GM23248 (cell line): Measurements from ENCODE around the gene HOMEZ. TPM values are rescaled to one million over a fixed set of nuclear protein-coding genes. Genes with fewer than 3 reads are reported as not detected.
"Not testable (repeated sequence)": the region's sequence is repeated elsewhere in the genome, so short reads cannot be mapped to it uniquely, and the experiment has no call there.

Experiments
- DNase-seq: peaks from one replicate; pipeline ENCODE4 v3.0.0-alpha.2; 2015
- H2AFZ ChIP-seq: fragments of 200-600 bp; sonication (generic); 2 replicates; pipeline ENCODE4 v1.6.1; 2016; ENCODE audit warnings: antibody characterized with exemption
- H3F3A ChIP-seq: fragments of 200-600 bp; sonication (generic); 2 replicates; pipeline ENCODE4 v1.6.1; 2016; ENCODE audit warnings: mild to moderate bottlenecking, antibody characterized with exemption, mixed run types; ENCODE audit not compliant: insufficient read depth
- H3K27ac ChIP-seq: fragments of 200-600 bp; sonication (generic); 2 replicates; pipeline ENCODE4 v1.5.1; 2016; ENCODE audit warnings: mild to moderate bottlenecking
- H3K27me3 ChIP-seq: fragments of 200-600 bp; sonication (generic); replicated peaks from 2 replicates; pipeline ENCODE4 v1.6.1; 2016; ENCODE audit warnings: mild to moderate bottlenecking; ENCODE audit not compliant: insufficient read depth
- H3K36me3 ChIP-seq: fragments of 200-600 bp; sonication (generic); 2 replicates; pipeline ENCODE4 v1.6.1; 2016; ENCODE audit warnings: low read depth, mild to moderate bottlenecking
- H3K4me1 ChIP-seq: fragments of 200-600 bp; sonication (generic); 2 replicates; pipeline ENCODE4 v1.6.1; 2016; ENCODE audit warnings: mild to moderate bottlenecking; ENCODE audit not compliant: insufficient read depth
- H3K4me2 ChIP-seq: fragments of 200-600 bp; sonication (generic); one replicate; pipeline ENCODE4 v1.6.1; 2016; ENCODE audit warnings: mild to moderate bottlenecking; ENCODE audit not compliant: unreplicated experiment
- H3K4me3 ChIP-seq: fragments of 200-600 bp; sonication (generic); 2 replicates; pipeline ENCODE4 v1.5.1; 2016; ENCODE audit warnings: mild to moderate bottlenecking
- H3K79me2 ChIP-seq: fragments of 200-600 bp; sonication (generic); 2 replicates; pipeline ENCODE4 v1.6.1; 2016; ENCODE audit warnings: mild to moderate bottlenecking; ENCODE audit not compliant: insufficient read depth
- H3K9ac ChIP-seq: fragments of 200-600 bp; sonication (generic); 2 replicates; pipeline ENCODE4 v1.6.1; 2016; ENCODE audit warnings: mild to moderate bottlenecking
- H3K9me2 ChIP-seq: fragments of 200-600 bp; sonication (generic); 2 replicates; pipeline ENCODE4 v1.6.1; 2016; ENCODE audit warnings: mixed run types, mild to moderate bottlenecking, moderate library complexity; ENCODE audit not compliant: insufficient read depth
- H3K9me3 ChIP-seq: fragments of 200-600 bp; sonication (generic); one replicate; pipeline ENCODE4 v1.6.1; 2017; ENCODE audit warnings: low read depth
- H4K20me1 ChIP-seq: fragments of 200-600 bp; sonication (generic); 2 replicates; pipeline ENCODE4 v1.6.0; 2016; ENCODE audit not compliant: insufficient read depth
- EZH2 ChIP-seq: fragments of 200-600 bp; sonication (generic); IDR thresholded peaks from 2 replicates; pipeline ENCODE4 v1.6.1; 2018; ENCODE audit warnings: antibody characterized with exemption, mild to moderate bottlenecking; ENCODE audit not compliant: insufficient read depth, poor library complexity, severe bottlenecking
- EZH2phosphoT487 ChIP-seq: fragments of 200-600 bp; sonication (generic); IDR thresholded peaks from 2 replicates; pipeline ENCODE4 v1.6.1; 2018; ENCODE audit warnings: antibody characterized with exemption, moderate library complexity, mild to moderate bottlenecking, low read depth; ENCODE audit not compliant: insufficient read depth
- WGBS, 2 experiments: methylation state at CpG; one replicate each; pipeline ENCODE4 v1.1.6; 2015 to 2017; ENCODE audit warnings: low lambda C conversion rate in 2 of 2, low coverage in 1 of 2; ENCODE audit errors: missing lambda C conversion rate in 2 of 2; 5-methylcytosine and 5-hydroxymethylcytosine counted together
- in situ Hi-C: fragments of 300-500 bp; cut with MboI; formaldehyde crosslinking; loops from 2 replicates; pipeline ENCODE4 v1.15.0; 2020
- polyA plus RNA-seq: library from polyadenylated mRNA; unstranded; fragments of >200 nt; fragmentation: Nextera tagmentation; extraction: Ambion mirVana; gene quantifications from 2 replicates; pipeline ENCODE4 v1.2.1, GENCODE V29; 2016
- small RNA-seq: library from RNA; depleted of rRNA; stranded (forward); fragments of <200 nt; gene quantifications from one replicate; pipeline ENCODE3, GENCODE V24; 2014; ENCODE audit warnings: low read depth, low replicate concordance
- total RNA-seq: library from RNA; depleted of rRNA; stranded (reverse); fragments of >200 nt; shearing (Covaris generic); gene quantifications from 2 replicates; pipeline ENCODE4 v1.2.3, GENCODE V29; 2014; rRNA removed

HOMEZ gene
- total and polyA plus RNA-seq, 2 experiments from 2014 or later: 5.8 to 7.6 TPM

DNA sequence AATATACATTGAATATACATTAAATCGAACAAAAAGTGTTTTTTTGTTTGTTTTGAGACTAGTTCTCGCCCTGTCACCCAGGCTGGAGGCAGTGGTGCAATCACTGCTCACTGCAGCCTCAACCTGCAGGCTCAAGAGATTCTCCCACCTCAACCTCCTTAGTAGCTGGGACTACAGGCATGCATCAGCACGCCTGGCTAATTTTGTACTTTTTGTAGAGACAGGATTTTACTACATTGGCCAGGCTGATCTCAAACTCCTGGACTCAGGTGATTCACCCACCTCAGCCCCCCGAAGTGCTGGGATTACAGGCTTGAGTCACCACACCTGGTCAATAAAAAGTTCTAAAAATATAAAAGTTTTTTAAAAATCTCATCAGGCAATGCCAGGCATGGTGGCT, 58.4 kb downstream of the HOMEZ start:
- Histone ChIP-seq H3K9me2 (no peaks in the 10 kb centered on the region), H3K4me3 (no peak overlapping the region), H3K79me2 (no peaks in the 10 kb centered on the region), H3K4me2 (no peak overlapping the region), H3K9ac (no peak overlapping the region), H3K9me3 (no peaks in the 10 kb centered on the region), H3K27ac (no peak overlapping the region), H2AFZ (no peak overlapping the region), H3K4me1 (no peaks in the 10 kb centered on the region), H3K27me3 (peaks cover 4% of the 10 kb centered on the region; the same call in 1 of the 2 replicates), H3F3A (no peaks in the 10 kb centered on the region), H4K20me1 (no peaks in the 10 kb centered on the region), H3K36me3 (no peaks in the 10 kb centered on the region)
- TF ChIP-seq EZH2phosphoT487 (no peak), EZH2 (no peak)
- no peak for DNase-seq
- in situ Hi-C loops: no loop called here
- 37 to 43% methylated on average over 4 of the region's 4 CpGs for WGBS, 2 experiments

DNA sequence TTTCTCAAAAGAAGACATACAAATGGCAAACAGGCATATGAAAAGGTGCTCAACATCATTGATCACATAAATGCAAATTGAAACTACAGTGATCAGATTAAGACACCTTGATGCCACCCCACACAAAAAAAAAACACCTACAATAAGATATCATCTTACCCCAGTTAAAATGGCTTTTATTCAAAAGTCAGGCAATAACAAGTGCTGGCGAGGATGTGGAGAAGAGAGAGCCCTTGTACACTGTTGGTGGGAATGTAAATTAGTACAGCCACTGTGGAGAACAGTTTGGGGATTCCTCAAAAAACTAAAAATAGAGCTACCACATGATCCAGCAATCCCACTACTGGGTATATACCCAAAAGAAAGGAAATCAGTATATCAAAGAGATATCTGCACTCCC, 61.0 kb downstream of the HOMEZ start:
- H4K20me1 ChIP-seq, H2AFZ ChIP-seq, H3K4me1 ChIP-seq, in situ Hi-C loops, H3F3A ChIP-seq, H3K4me3 ChIP-seq, H3K79me2 ChIP-seq, H3K9me3 ChIP-seq, H3K4me2 ChIP-seq, H3K9ac ChIP-seq, H3K9me2 ChIP-seq, H3K27ac ChIP-seq, DNase-seq, H3K36me3 ChIP-seq: not testable (repeated sequence)
- peaks cover 18% of the 10 kb centered on the region for H3K27me3 ChIP-seq
- 3 to 4% methylated on average over 1 of the region's 1 CpG for WGBS, 2 experiments

Small RNAs within 50 kb of the gene (small RNA-seq; reads per million reads assigned to genes)
- not detected for gene AL049829.1
- gene RNU6-1046P: not detected

Other genes starting within 250 kb of the HOMEZ start
- not detected in 2 replicates for gene PSMB11, start 243.9 kb downstream of the HOMEZ start, total RNA-seq
- gene PSMB11, start 243.9 kb downstream of the HOMEZ start, polyA plus RNA-seq: not detected in 2 replicates
- 3.8 and 5.6 TPM in 2 replicates for gene CDH24, start 228.6 kb downstream of the HOMEZ start, total RNA-seq
- gene CDH24, start 228.6 kb downstream of the HOMEZ start, polyA plus RNA-seq: 1.0 and 1.5 TPM in 2 replicates
- 61.0 and 63.7 TPM in 2 replicates for gene ACIN1, start 191.0 kb downstream of the HOMEZ start, total RNA-seq
- gene ACIN1, start 191.0 kb downstream of the HOMEZ start, polyA plus RNA-seq: 28.8 and 35.5 TPM in 2 replicates
- gene C14orf119, start 190.6 kb downstream of the HOMEZ start, total RNA-seq: 48.7 and 55.5 TPM in 2 replicates
- 157 and 166 TPM in 2 replicates for gene C14orf119, start 190.6 kb downstream of the HOMEZ start, polyA plus RNA-seq
- gene CIROP, start 181.1 kb downstream of the HOMEZ start, total RNA-seq: not detected in 2 replicates
- gene CIROP, start 181.1 kb downstream of the HOMEZ start, polyA plus RNA-seq: 0.09 TPM in 1 of 2 replicates, not detected in the other
- gene CEBPE, start 166.9 kb downstream of the HOMEZ start, total RNA-seq: not detected in 2 replicates
- not detected in 2 replicates for gene CEBPE, start 166.9 kb downstream of the HOMEZ start, polyA plus RNA-seq
- 2.7 and 6.7 TPM in 2 replicates for gene SLC7A8, start 102.5 kb downstream of the HOMEZ start, total RNA-seq
- 9.8 and 9.9 TPM in 2 replicates for gene SLC7A8, start 102.5 kb downstream of the HOMEZ start, polyA plus RNA-seq
- not detected in 2 replicates for gene RNF212B, start 48.2 kb downstream of the HOMEZ start, total RNA-seq
- gene RNF212B, start 48.2 kb downstream of the HOMEZ start, polyA plus RNA-seq: not detected in 2 replicates
- gene PPP1R3E, start 16.7 kb upstream of the HOMEZ start, total RNA-seq: 4.1 and 4.3 TPM in 2 replicates
- 1.4 and 1.6 TPM in 2 replicates for gene PPP1R3E, start 16.7 kb upstream of the HOMEZ start, polyA plus RNA-seq
- 22.5 and 35.0 TPM in 2 replicates for gene BCL2L2, start 20.7 kb upstream of the HOMEZ start, total RNA-seq
- 6.4 and 8.1 TPM in 2 replicates for gene BCL2L2, start 20.7 kb upstream of the HOMEZ start, polyA plus RNA-seq
- gene PABPN1, start 35.3 kb upstream of the HOMEZ start, total RNA-seq: 60.3 and 65.5 TPM in 2 replicates
- 57.8 and 61.2 TPM in 2 replicates for gene PABPN1, start 35.3 kb upstream of the HOMEZ start, polyA plus RNA-seq
- gene SLC22A17, start 66.8 kb upstream of the HOMEZ start, total RNA-seq: 32.8 and 42.3 TPM in 2 replicates
- 16.5 and 20.4 TPM in 2 replicates for gene SLC22A17, start 66.8 kb upstream of the HOMEZ start, polyA plus RNA-seq
- 8.6 and 17.3 TPM in 2 replicates for gene EFS, start 79.0 kb upstream of the HOMEZ start, total RNA-seq
- 3.9 and 4.2 TPM in 2 replicates for gene EFS, start 79.0 kb upstream of the HOMEZ start, polyA plus RNA-seq
- gene IL25, start 86.7 kb upstream of the HOMEZ start, total RNA-seq: not detected in 2 replicates
- gene IL25, start 86.7 kb upstream of the HOMEZ start, polyA plus RNA-seq: not detected in 2 replicates
- gene CMTM5, start 90.9 kb upstream of the HOMEZ start, total RNA-seq: not detected in 2 replicates
- not detected in 2 replicates for gene CMTM5, start 90.9 kb upstream of the HOMEZ start, polyA plus RNA-seq
- not detected in 2 replicates for gene MYH6, start 122.1 kb upstream of the HOMEZ start, total RNA-seq
- gene MYH6, start 122.1 kb upstream of the HOMEZ start, polyA plus RNA-seq: 0.80 TPM in 1 of 2 replicates, not detected in the other
- not detected in 2 replicates for gene MYH7, start 149.5 kb upstream of the HOMEZ start, total RNA-seq
- not detected in 2 replicates for gene MYH7, start 149.5 kb upstream of the HOMEZ start, polyA plus RNA-seq
- gene NGDN, start 183.6 kb upstream of the HOMEZ start, total RNA-seq: 13.9 and 25.9 TPM in 2 replicates
- gene NGDN, start 183.6 kb upstream of the HOMEZ start, polyA plus RNA-seq: 39.9 TPM in 2 replicates